ENCODE results near the gene SEC14L6.
"Not testable (repeated sequence)": the region's sequence is repeated elsewhere in the genome, so short reads cannot be mapped to it uniquely, and the experiment has no call there.

Gene SEC14L6

DNA sequence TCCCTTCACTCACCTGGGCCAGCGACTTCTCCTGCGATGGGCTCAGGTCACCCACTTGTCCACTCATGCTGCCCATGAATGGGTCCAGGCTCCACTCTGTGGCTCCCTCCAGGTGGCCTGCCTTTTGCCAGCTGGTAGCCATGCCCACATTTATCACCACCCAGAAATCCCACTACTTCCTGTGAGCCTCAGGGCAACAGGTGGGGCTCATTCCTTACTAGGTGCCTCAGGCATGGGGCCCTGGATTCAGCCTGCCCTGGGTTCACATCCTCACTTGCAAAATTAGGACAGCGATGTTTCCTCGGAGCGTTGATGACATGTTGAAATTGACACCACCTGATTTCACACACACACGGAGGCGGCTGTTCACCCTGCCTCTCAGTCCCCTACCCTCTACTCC lies at the start of gene SEC14L6:
TSS of gene SEC14L6 (minus strand) at position 126 of the 400 bp plus-strand sequence. CDS start at position 67, 59 bp downstream.
- no peak for DNase-seq (ENCODE audit: low read depth)

DNA sequence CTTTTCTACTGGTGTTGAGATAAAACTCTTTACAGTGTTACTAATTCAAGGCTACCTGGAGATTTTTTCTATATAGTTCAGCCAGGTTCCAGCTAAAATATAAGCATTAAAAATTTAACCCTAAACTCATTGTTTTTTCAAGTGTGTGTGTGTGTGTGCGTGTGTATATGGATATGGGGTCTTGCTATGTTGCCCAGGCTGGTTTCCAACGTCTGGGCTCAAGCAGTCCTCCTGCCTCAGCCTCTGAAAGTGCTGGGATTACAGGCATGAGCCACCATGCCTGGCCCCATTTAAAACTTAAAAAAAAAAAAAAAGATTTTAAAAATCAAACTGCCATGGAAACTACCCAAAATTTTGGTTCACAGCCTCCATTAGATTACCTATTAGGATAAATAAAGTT lies 49.7 kb upstream of the SEC14L6 start:
- no peak for DNase-seq (ENCODE audit: low read depth)

DNA sequence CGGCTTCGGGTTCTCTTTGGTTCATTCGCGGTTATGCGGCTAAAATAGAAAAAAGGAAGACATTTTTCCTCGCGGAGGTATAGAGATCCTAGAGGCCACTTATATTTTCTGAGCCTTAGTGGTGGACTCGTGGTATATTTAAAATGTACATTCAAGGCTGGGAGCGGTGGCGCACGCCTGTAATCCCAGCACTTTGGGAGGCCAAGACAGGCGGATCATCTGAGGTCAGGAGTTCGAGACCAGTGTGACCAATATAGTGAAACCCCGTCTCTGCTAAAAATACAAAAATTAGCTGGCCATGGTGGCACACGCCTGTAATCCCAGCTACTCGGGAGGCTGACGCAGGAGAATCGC lies 45.8 kb upstream of the SEC14L6 start:
- not testable (repeated sequence) for DNase-seq (ENCODE audit: low read depth)

DNA sequence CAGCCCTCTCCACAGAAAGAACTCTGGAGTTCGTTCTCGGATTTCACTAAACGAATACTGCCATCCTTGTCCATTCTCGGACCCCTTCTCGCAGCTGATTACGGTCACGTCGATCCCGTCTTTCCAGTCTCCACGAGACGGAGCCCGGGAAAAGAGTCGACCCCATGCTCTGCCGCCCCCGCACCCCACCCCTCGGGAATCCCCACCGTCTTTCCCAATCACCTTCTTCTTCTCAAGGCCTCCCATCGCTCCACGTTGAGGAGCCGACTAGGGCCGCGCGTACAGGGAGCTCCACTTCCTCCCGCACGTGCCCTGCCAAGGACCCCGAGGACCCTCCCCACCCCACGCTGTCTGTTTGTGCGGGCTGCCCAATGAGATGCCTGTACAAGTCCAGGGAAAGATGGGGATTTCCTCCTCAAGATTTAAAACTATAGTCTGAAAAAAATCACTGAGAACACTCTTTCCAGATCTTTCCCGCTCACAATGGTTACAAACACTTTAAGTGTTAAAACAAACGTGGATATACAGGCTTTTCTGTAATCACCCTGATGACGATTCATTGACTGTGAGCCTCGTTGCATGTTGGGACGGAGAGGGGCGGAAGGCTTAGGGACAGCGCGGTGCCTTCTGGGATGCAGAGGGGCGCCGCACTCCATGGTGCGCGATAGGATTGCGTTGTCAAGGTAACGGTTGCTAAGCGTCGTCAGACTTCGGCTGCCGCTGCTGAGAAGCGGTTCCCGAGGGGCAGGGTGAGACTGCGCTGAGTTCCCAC lies 45.2 kb upstream of the SEC14L6 start, which contains the start of gene PES1:
TSS of gene PES1 (minus strand) at position 323 of the 772 bp plus-strand sequence. CDS start at position 246, 77 bp downstream.
- DNase-seq (ENCODE audit: low read depth): peak; percentile 90

DNA sequence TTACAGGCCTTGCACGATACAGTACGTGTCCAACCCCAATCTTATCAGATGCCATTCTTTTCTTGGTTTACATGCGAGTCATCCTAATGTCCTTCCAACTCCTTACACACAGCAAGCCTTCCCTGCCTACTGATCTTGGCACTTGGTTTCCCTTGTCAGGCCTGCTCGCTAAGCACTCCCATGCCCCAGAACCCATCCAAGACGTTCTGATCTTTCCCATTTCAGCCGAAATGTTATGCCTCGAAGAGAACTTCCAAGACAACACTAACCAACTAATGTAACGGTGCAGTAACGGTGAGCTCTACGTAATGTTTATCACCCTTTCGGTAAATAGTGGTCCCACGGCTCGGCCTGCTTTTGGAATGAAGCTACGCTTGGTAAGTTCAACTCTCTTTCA lies 44.6 kb upstream of the SEC14L6 start:
- DNase-seq (ENCODE audit: low read depth): no peak

DNA sequence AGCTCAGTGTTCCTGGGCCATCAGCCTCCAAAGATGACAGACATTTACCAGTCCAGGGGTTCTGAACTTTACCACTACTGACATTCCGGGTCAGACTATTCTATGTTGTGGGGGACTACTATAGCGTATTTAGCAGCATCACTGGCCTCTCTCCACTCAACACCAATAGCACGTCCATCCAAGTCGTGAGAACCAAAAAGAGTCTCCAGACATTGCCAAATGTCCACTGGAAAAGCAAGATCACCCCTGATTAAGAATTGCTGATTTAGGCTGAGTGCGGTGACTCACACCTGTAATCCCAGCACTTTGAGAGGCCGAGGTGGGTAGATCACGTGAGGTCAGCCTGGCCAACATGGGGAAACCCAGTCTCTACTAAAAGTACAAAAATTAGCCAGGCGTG lies 39.9 kb upstream of the SEC14L6 start:
- no peak for DNase-seq (ENCODE audit: low read depth)

DNA sequence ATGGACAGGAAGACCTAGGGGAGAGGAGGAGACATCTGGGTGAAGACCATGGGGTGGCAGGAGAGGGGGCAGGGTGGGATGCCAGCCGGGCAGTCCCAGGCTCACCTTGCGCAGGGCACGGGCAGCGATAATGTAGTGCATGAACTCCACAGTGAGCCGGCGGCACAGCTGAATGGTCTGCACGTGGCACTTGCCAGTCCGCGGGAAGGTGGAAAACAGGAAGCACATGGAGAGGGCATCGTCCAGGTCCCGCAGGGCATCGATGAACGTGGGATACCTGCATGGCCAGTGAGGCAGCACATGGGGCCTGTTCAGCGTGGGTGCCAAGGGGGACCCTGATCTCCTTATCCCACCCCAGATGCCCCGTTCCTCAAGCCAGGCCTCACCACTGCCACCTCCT lies 37.9 kb upstream of the SEC14L6 start:
- DNase-seq (ENCODE audit: low read depth): no peak

DNA sequence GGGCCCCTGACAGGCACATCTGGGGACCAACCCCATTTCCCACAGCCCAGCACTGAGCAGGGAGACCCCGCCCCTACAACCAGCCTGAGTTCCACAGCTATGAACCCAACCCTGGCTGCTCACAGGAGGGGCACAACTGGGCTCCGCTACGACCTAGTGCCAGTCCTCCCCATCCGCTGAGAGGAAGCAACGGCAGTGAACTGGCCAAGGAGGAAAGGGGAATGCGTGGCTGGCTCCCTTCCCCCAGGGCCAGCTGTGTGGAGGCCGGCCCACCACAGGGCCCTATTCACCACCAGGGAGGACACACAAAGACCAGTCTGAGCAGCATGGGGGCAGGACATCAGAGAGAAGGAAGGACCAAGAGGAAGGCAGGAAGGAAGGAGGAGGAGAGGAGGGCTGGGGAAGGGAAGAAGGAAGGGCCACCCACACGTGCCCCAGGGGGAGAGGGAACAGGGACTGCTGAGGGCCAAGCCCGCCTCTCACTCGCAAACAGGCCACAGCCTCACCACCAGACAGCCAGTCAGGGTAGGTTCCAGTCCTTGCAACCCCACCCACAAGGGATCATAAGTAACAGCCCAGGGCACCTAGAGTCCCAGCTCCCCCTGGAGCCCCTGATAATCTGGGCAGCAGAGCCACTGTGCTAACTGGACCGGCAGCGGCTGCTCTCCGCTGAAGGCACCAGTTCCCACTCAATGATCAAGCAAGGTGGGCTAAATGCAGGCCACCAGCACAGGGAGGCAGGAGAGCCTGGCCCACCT lies 36.4 kb upstream of the SEC14L6 start:
- DNase-seq (ENCODE audit: low read depth): no peak

DNA sequence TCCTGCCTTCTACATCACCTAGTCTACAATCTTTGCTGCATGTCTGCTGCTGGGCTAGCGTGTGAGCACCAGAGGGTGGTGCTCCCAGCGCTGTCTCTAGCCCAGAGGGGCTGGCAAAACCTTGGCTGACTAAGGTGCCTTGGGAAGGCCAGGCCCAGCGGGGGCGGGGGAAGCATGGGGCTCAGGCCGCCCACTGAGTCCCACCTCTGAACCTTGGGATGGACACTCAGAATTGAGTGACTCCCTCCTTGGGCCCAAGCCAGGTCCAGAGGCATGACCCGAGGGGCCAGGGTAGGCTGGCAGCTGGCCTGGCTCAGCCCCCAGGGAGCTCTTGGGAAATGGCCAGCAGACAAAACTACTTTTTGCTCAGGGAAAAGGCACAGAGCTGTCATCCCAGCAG lies 35.5 kb upstream of the SEC14L6 start:
- no peak for DNase-seq (ENCODE audit: low read depth)

DNA sequence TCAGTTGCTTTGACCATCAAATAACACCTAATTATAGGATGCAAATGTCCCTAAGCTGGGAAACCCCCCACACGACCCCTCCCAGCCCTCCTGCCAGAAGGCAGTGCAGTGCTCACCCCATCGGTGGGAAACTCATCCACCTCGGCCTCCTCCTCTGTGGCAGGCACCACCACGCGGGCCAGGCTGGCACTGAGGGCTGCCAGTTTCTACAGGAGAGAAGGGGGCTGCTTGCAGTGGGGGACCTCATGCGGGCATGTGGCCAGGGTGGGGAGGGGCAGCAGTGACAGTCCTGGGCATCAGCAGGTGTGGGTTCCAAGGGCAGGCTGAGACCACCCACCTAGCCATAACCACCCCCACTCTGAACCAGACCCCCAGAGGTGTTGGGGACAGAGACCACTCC lies 34.4 kb upstream of the SEC14L6 start:
- DNase-seq (ENCODE audit: low read depth): no peak

DNA sequence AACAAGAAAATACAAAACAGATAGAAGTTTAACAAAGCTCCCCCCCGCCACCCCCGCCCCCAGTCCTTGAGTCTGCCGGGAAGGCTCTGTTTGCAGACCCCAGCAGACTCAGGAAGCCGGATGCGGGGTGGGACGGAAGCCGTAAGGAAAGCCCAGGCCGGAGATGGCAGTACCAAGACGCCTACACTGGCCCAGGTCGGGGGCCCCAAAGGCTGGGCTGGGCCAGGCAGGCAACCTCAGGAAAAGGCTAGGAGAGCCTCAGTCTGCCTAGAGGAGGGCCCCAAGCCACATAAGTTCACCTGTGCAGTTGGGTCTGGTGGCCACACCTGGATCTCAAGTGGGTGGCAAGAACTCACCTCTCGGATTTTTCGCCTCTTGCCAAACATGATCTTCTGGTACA lies 31.9 kb upstream of the SEC14L6 start:
- DNase-seq (ENCODE audit: low read depth): no peak

DNA sequence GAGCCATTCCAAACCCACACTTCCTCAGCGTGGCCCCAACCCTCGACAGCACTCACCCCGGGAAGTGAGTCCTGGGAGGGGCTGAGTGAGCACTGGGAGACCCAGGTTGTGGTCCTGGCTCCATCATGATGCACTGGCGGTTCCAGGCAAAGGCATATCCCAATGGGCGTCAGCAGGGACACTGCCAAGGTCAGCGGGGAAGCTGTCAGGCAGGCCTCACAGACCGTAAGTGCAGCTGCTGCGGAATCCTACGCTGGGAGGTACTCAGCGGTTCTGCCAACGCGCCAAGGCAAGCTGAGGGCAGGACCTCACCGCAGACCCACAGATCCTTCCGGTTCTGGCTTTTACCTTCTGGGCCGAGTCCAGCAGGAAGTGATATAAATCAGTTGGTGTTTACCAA lies 29.3 kb upstream of the SEC14L6 start:
- DNase-seq (ENCODE audit: low read depth): no peak

DNA sequence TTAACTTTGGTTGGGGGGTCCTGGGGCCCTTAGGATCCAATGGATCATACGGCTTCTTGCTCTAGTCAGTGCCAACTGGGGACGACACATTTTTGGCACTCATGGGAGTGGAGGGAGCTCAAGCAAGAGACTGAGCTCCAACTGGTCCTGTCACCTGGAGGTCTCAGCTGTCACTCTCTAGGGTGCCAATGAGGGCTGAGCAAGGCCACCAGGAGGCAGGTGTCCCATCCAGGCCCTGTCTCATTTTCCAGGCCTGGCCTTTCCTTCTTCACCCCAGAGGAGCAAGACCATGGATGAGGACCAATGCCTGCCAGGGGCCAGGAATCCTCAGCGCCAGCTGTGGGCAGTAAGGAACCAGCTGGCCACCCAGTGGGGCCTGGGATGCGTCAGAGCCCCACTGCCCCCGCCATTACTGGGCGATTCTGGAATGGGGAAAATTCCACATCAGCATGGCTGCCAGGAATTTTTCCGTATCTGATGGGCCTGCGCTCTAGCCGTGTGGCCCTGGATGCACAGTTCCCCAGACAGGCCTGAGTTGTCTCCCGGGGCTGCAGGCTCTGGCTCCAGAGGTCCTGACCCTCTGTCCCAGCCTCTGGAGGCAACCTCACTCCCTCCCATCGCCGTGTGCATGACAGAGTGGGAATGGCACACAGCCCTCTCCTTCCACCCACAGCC lies 28.6 kb upstream of the SEC14L6 start:
- no peak for DNase-seq (ENCODE audit: low read depth)

DNA sequence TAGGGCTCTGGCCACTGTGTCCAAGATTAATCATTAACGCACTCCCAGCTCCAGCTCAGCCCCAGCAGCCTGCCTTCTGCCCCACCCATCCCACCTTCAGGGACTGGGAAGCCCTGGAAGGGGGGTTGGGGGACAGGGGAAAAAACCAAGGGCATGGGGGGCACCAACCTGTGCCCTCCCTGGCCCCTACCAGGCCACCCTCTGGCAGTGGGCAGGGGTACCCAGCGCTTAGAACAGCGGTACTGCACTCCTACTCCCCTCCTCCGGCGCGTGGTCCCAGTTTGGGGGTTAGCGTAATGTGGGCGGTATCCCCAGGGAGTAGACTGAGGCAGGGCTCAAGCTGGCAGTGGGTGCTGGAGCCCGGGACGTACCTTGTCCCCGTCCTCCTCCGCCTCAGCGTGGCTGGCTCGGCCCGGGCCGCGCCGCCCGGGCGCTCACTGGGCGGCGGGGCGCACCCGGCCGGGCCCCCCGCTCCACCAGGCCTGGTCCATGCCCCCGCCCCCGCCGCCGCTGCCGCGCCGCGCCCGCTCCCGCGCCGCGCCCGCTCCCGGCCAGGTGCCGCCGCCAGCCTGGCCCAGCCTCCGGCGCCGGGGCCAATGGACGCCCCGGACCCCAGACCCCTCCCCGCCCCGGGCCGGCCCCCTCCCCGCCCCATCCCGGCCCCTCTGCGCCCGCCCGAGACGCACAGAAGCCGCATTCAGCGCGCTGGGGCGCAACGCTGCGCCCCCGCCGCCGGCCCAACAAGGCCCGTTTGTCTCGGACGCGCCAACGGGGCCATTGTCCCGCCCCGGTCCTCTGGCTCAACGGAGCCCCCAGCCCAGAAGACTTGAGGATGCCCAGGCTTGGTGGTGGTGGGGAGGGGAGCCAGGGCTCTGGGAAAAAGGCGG lies 27.8 kb upstream of the SEC14L6 start, which contains the start of gene GAL3ST1:
TSS of gene GAL3ST1 (minus strand) at position 571 of the 887 bp plus-strand sequence. CDS start 17,273 bp downstream, outside the sequence.
- DNase-seq (ENCODE audit: low read depth): no peak

DNA sequence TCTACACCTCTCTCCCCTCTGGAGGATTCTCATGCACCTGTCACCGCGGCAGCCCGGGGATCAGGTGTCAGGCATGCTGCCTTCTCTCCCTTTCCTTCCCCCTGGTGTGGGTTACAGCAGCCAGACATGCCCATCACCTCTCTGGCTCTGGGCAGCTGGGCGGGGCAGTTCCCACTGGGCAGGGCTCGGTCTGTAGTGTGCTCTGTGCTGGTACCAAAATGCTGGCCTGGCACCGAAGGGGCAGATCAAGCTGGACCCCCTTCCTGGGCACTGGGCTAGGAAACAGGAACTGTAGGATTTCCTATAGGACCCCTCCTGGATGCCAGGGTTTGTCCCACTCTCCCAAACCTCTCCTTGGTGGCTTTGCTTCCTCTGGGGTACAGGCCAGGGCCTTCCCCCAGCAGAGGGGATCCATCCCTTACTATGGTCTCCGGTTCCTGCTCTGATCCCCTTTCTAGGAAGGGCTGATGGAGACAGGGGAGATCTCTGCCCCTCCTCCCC lies 27.1 kb upstream of the SEC14L6 start:
- no peak for DNase-seq (ENCODE audit: low read depth)

DNA sequence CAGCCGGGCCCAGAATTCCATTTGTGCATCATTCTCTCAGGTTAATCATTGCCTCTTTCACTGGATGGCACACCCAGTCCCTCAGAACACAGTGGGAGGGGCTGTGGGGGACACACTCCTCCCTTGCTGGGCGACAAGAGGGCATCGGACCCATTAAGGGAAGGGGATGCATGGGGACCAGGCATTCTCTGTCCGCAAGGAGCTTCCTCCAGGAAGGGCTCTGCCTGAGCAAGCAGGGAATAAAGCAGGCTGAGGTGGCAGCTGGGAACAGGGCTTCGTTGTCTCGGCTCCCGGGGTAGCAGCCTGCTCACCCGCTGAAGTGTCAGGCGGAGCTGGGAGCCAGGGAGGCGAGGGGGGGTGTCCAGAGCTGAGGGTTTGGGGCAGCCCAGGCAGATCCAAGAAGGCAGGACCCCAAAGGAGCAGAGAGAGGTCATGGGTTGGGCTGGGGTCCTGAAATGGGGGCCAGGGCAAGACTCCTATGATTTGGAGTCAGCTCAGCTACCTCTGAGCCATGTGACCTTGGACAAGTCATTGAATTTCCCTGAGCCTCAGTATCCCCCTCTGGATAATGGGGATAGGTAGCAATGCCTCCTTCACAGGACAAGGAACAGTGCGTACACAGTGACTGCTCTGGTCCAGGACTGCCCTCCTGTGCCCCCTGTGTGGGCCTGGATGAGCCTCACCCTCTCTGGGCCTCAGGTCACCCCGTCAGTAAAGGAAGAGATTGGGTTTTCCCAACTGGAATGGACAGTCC lies 26.5 kb upstream of the SEC14L6 start:
- no peak for DNase-seq (ENCODE audit: low read depth)

DNA sequence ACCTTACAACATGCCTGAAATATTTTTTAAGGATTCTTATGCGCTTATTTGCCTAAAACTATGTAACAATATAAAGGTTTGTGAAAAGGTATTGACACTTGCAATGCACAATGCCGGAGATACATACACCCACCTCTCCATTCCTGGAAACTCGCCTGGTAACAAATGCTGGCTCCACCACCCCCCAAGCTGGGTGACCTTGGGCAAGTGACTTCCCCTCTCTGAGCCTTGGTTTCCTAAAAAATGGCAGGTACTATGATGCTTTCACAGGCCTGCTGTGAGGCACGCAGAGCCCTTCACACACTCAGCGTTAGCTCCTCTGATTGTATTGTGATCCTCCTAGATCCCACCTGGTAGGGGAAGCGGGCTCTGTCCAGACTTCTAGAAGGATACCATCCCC lies 25.7 kb upstream of the SEC14L6 start:
- no peak for DNase-seq (ENCODE audit: low read depth)

DNA sequence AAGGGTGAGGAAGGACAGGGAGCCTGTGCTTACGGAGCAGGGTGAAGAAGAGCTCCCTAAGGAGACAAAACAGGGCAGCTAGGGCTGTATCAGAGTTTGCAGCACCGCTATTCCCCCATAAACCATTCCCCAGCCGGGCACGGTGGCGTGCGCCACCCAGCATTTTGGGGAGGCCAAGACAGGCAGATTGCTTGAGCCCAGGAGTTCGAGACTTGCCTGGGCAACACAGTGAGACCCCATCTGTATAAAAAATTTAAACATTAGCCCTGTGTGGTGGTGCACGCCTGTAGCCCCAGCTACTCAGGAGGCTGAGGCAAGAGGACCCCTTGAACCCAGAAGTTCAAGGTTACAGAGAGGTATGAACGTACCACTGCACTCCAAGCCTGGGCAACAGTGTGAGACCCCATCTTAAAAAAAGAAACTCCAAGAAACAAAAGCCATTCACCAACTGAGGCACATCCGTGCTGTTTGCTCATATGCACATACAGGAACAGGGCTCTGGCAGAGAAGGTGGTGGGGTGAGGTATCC lies 23.2 kb upstream of the SEC14L6 start:
- no peak for DNase-seq (ENCODE audit: low read depth)

DNA sequence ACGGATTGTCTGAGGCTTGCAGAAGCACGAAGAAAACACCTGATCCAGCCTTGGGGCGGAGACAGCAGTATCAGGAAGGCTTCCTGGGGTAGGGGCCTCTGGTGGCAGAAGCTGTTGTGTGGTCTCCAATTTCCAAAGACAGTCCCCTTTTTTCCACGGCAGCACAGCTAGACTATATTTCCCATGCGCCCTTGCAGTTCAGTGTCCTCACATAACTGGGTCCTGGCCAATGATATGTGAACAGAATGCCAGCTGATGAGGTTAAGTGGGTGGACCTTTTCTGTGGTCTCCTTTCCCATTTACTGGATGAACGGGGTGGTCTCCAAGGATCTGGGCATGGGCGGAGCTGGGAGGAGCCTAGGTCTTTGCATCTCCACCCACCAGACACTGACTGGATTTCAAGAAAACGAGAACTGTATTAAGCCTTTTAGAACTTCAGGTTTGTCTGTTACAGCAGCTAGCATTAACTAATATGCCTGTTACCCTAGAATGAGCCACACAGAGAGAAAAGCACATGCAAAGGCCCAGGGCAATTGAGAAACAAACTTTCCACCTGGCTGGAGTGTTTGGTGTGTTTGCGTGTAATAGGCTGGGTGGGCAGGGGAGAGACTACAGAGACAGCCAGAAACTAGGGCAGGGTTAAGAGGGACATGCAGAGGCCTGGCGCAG lies 21.7 kb upstream of the SEC14L6 start:
- no peak for DNase-seq (ENCODE audit: low read depth)

DNA sequence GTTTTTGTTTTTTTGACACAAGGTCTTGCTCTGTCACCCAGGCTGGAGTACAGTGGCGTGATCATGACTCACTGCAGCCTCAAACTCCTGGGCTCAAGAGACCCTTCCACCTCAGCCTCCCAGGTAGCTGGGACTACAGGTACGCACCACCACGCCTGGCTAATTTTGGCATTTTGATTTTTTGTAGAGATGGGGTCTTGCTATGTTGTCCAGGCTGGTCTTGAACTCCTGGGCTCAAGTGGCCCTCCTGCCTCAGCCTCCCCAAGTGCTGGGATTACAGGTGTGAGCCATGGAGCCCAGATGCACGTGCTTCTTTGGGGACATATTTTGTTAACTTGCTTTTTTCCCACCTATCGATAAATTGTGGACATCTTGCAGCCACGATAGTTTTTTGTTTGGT lies 20.7 kb upstream of the SEC14L6 start:
- DNase-seq (ENCODE audit: low read depth): not testable (repeated sequence)

Measured in stimulated activated CD8-positive, alpha-beta memory T cell treated with anti-CD3 and anti-CD28 coated beads, Interleukin-12 subunit alpha, Interleukin-12 subunit beta, amount 100 ng/mL, for 1 hour (primary cell).